GM21529 (cell line): ENCODE measurements around the gene PCDHA5.
"Not testable (repeated sequence)": the region's sequence is repeated elsewhere in the genome, so short reads cannot be mapped to it uniquely, and the experiment has no call there.

Experiments used
- ATAC-seq: cut with Tn5 transposase; IDR thresholded peaks from one replicate; pipeline ENCODE4 v1.9.1; 2021; ENCODE audit not compliant: unreplicated experiment

Gene PCDHA5

GRCh38 chr5:140822969-140823368 lies 1.6 kb downstream of the PCDHA5 start:
- ATAC-seq, result not testable (repeated sequence)

- no peak for ATAC-seq
Measured at GRCh38 chr5:140823475-140823874, 2.1 kb downstream of the PCDHA5 start.

- no peak for ATAC-seq
Measured at GRCh38 chr5:140827704-140828361, 6.4 kb downstream of the PCDHA5 start, which contains the start of gene PCDHA6. Gene PCDHA6, plus strand, starts transcription at chr5:140827960. Its CDS starts 132 bp downstream, at chr5:140828092.

DNA sequence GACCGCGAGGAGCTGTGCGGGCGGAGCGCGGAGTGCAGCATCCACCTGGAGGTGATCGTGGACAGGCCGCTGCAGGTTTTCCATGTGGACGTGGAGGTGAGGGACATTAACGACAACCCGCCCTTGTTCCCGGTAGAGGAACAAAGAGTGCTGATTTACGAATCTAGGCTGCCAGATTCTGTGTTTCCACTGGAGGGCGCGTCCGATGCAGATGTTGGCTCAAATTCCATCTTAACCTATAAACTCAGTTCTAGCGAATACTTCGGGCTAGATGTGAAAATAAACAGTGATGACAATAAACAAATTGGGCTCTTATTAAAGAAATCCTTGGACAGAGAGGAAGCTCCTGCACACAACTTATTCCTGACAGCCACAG lies 6.9 kb downstream of the PCDHA5 start:
- no peak for ATAC-seq

- ATAC-seq, result not testable (repeated sequence)
Measured at GRCh38 chr5:140829511-140830501, 8.4 kb downstream of the PCDHA5 start.

DNA sequence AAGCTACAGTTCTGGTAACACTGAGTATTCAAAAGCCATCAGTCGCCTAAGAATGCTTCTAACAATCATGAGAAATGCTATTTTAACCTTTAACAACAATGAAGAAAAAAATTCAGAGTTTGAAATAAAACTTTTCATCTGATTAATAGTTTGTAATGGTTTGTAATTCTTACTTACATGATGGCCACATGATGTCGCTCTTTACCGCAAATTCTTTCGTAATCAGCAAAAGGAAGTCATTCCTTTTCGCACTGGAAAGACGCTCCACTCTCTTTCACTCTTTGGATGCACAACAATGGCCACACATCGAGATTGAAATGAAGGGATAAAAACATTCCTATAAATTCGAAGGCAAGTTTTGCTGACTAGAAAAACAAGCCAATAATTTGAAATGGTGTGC lies 12.6 kb downstream of the PCDHA5 start, which contains the start of gene PCDHA7:
Gene PCDHA7, plus strand, starts transcription at position 277 of the 400 bp plus-strand sequence. Its CDS starts 115 bp downstream, at position 392.
- ATAC-seq, result no peak

DNA sequence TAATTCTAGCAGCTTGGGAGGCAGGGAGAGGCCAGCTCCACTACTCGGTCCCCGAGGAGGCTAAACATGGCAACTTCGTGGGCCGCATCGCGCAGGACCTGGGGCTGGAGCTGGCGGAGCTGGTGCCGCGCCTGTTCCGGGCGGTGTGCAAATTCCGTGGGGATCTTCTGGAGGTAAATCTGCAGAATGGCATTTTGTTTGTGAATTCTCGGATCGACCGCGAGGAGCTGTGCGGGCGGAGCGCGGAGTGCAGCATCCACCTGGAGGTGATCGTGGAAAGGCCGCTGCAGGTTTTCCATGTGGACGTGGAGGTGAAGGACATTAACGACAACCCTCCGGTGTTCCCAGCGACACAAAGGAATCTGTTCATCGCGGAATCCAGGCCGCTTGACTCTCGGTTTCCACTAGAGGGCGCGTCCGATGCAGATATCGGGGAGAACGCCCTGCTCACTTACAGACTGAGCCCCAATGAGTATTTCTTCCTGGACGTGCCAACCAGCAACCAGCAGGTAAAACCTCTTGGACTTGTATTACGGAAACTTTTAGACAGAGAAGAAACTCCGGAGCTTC lies 13.1 kb downstream of the PCDHA5 start:
- ATAC-seq, result not testable (repeated sequence)

GRCh38 chr5:140835622-140836510 lies 14.5 kb downstream of the PCDHA5 start:
- ATAC-seq, result no peak

GRCh38 chr5:140840978-140841962 lies 19.9 kb downstream of the PCDHA5 start, which contains the start of gene PCDHA8:
Gene PCDHA8, plus strand, starts transcription at chr5:140841187. Its CDS starts 135 bp downstream, at chr5:140841322.
- no peak for ATAC-seq

DNA sequence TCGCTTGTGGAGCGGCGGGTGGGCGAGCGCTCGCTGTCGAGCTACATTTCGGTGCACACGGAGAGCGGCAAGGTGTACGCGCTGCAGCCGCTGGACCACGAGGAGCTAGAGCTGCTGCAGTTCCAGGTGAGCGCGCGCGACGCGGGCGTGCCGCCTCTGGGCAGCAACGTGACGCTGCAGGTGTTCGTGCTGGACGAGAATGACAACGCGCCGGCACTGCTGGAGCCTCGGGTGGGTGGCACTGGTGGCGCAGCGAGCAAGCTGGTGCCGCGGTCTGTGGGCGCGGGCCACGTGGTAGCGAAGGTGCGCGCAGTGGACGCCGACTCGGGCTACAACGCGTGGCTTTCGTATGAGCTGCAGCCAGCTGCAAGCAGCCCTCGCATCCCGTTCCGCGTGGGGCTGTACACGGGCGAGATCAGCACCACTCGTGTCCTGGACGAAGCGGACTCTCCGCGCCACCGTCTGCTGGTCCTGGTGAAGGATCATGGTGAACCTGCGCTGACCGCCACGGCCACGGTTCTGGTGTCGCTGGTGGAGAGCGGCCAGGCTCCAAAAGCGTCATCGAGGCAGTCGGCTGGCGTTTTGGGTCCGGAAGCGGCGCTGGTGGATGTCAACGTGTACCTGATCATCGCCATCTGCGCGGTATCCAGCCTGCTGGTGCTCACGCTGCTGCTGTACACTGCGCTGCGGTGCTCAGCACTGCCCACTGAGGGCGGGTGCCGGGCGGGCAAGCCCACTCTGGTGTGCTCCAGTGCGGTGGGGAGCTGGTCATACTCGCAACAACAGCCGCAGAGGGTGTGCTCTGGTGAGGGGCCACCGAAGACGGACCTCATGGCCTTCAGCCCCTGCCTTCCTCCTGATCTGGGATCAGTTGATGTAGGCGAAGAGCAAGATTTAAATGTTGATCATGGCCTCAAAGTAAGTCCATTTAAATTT lies 21.7 kb downstream of the PCDHA5 start:
- no peak for ATAC-seq

DNA sequence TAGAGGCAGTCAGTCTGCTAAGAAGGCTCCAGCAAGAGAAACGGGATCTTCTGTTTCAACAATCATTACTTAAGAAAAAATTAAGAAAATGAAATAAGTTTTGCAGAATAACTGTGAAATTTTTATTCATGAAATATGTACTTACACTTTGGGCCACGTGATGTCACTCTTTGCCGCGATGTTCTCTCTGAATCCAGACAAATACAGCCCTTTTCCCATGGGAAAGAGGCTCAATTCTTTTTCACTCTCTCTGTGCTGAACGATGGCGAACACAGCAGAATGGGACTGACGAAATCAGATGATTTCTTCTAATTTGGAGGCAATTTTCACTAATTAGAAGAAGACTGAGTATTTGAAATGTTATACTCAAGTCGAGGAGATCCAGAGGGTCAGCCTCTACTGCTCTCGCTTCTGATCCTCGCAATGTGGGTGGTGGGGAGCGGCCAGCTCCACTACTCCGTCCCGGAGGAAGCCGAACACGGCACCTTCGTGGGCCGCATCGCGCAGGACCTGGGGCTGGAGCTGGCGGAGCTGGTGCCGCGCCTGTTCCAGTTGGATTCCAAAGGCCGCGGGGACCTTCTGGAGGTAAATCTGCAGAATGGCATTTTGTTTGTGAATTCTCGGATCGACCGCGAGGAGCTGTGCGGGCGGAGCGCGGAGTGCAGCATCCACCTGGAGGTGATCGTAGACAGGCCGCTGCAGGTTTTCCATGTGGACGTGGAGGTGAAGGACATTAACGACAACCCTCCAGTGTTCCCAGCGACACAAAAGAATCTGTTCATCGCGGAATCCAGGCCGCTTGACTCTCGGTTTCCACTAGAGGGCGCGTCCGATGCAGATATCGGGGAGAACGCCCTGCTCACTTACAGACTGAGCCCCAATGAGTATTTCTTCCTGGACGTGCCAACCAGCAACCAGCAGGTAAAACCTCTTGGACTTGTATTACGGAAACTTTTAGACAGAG lies 27.0 kb downstream of the PCDHA5 start, which contains the start of gene PCDHA9:
Gene PCDHA9, plus strand, starts transcription at position 244 of the 964 bp plus-strand sequence. Its CDS starts 114 bp downstream, at position 358.
- ATAC-seq, result not testable (repeated sequence)

DNA sequence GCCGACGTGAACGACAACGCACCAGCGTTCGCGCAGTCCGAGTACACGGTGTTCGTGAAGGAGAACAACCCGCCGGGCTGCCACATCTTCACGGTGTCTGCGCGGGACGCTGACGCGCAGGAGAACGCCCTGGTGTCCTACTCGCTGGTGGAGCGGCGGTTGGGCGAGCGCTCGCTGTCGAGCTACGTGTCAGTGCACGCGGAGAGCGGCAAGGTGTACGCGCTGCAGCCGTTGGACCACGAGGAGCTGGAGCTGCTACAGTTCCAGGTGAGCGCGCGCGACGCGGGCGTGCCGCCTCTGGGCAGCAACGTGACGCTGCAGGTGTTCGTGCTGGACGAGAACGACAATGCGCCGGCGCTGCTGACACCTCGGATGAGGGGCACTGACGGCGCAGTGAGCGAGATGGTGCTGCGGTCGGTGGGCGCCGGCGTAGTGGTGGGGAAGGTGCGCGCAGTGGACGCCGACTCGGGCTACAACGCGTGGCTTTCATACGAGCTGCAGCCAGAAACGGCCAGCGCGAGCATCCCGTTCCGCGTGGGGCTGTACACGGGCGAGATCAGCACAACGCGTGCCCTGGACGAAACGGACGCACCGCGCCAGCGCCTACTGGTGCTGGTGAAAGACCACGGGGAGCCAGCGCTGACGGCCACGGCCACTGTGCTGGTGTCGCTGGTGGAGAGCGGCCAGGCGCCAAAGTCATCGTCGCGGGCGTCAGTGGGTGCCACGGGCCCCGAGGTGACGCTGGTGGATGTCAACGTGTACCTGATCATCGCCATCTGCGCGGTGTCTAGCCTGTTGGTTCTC lies 28.6 kb downstream of the PCDHA5 start:
- ATAC-seq, result not testable (repeated sequence)

- ATAC-seq, result no peak
Measured at GRCh38 chr5:140855772-140856674, 34.6 kb downstream of the PCDHA5 start, which contains the start of gene PCDHA10. Gene PCDHA10, plus strand, starts transcription at chr5:140855897. Its CDS starts 152 bp downstream, at chr5:140856049.

GRCh38 chr5:140857177-140857986 lies 36.0 kb downstream of the PCDHA5 start:
- no peak for ATAC-seq
